Hepatocyte (in vitro differentiated cells): Measurements from ENCODE around the gene TNNC2.

Experiments
- EZH2 ChIP-seq: fragments of 200-600 bp; sonication (generic); IDR thresholded peaks from 2 replicates; pipeline ENCODE4 v1.6.1; 2016; ENCODE audit warnings: antibody characterized with exemption, mild to moderate bottlenecking, borderline replicate concordance
- EZH2phosphoT487 ChIP-seq: fragments of 200-600 bp; sonication (generic); IDR thresholded peaks from one replicate; pipeline ENCODE4 v1.6.1; 2018; ENCODE audit warnings: antibody characterized with exemption, mild to moderate bottlenecking, low read depth, moderate library complexity; ENCODE audit not compliant: unreplicated experiment, severe bottlenecking
- TF ChIP-seq, protein P1 (sequence below): fragments of 200-600 bp; sonication (generic); IDR thresholded peaks from 2 replicates; pipeline ENCODE4 v1.5.1; 2016; ENCODE audit warnings: antibody characterized with exemption, mild to moderate bottlenecking; ENCODE audit not compliant: poor library complexity

DNA sequence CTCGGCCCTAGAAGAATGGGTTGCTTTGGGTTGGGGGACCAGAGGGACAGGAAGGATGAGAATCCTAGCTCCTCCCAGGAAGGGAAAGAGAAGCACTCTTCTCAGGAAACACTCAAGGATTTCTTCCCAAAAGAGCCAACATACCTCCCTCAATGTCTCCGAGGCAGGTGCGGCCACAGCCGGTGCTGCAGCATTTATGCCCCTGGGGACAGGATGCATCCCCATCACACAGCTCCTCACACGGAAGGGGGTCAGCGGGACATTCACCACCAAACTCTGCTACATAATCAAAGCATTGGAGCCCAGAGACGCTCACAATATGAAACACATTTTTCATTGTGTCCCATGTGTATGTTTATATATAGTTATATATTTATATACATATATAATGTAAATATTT, 50.2 kb downstream of the TNNC2 start:
- TF ChIP-seq, protein P1, sequence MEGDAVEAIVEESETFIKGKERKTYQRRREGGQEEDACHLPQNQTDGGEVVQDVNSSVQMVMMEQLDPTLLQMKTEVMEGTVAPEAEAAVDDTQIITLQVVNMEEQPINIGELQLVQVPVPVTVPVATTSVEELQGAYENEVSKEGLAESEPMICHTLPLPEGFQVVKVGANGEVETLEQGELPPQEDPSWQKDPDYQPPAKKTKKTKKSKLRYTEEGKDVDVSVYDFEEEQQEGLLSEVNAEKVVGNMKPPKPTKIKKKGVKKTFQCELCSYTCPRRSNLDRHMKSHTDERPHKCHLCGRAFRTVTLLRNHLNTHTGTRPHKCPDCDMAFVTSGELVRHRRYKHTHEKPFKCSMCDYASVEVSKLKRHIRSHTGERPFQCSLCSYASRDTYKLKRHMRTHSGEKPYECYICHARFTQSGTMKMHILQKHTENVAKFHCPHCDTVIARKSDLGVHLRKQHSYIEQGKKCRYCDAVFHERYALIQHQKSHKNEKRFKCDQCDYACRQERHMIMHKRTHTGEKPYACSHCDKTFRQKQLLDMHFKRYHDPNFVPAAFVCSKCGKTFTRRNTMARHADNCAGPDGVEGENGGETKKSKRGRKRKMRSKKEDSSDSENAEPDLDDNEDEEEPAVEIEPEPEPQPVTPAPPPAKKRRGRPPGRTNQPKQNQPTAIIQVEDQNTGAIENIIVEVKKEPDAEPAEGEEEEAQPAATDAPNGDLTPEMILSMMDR = no peak
- TF ChIP-seq EZH2 (no peak), EZH2phosphoT487 (no peak)
